DLD1 (cell line): Measurements from ENCODE around the gene ARMCX4.
"Not testable (repeated sequence)": the region's sequence is repeated elsewhere in the genome, so short reads cannot be mapped to it uniquely, and the experiment has no call there.

Source experiments
- in situ Hi-C: cut with HindIII; loops from 2 replicates; pipeline ENCODE4 v1.10.0; 2017; ENCODE audit warnings: low sequenced_read_pairs

Gene ARMCX4

DNA sequence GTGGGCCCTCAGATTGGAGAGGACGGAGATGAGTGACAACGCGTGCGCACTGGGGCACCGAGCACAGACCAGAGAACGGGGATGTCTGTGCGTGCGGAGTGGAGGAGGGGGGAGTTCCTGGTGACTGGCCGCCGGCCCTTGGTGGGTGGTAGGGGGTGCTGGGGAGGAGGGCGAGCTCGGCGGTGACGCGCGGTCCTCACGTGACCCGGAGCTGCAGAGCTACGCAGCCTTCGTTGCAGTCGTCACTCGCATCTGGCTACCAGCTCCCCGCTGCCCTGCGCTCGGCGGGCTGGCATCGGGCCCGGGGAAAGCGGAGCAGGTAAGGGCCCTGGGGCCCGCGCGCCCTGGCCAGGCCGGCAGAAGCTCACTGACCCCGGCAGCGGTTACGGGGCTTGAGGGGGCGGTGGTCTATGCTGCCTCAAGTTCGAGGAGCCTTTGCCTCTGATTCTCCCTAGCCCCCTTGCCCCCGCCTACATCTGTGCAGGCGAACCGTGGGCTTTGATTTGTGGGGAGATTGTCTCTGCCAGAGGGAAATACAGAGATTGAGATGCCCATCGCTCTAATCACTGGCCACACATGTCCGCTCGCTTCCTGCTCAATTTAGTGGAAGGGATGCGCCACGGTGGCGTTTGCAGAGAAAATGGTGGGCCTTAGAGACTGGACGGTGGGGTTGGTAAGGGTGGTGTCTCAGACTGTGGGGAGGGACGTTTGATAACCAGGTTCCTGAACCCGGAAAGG is at the start of gene ARMCX4:
Gene ARMCX4 (plus strand): TSS at position 245 of the 738 bp plus-strand sequence. CDS start 3,134 bp downstream, outside the sequence.
- in situ Hi-C loops: no loop called here

DNA sequence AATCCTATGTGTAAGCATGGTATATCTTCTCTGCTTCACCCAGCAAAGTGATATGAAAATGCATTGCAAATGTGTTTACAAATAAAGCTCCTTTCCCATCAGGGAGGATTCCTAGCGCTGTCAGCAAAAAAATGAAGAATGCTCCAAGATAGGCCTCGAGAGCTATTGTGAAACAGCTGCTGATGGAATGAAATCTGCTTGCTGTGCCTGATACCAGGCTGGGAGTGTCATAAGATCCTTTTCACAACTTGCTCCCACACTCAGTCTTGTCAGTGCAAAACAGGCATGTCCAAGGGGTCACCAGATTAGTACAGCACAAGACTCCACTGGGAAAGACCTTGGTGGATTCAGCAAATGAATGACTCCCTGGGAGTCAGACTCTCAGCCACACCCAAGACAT is 43.2 kb upstream of the ARMCX4 start:
- in situ Hi-C loops: no loop called here

DNA sequence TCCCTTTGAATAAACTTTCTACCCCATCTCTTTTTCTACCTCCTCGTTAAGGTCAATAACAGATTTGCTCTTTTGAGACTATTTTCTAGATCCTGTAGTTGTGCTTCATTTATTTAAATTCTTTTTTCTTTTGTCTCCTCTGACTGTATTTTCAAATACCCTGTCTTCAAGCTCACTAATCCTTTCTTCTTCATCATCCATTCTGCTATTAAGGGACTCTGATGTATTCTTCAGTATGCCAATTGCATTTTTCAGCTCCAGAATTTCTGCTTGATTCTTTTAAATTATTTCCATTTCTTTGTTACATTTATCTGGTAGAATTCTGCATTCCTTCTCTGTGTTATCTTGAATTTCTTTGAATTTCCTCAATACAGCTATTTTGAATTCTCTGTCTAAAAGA is 36.0 kb upstream of the ARMCX4 start:
- in situ Hi-C loops: no loop called here

DNA sequence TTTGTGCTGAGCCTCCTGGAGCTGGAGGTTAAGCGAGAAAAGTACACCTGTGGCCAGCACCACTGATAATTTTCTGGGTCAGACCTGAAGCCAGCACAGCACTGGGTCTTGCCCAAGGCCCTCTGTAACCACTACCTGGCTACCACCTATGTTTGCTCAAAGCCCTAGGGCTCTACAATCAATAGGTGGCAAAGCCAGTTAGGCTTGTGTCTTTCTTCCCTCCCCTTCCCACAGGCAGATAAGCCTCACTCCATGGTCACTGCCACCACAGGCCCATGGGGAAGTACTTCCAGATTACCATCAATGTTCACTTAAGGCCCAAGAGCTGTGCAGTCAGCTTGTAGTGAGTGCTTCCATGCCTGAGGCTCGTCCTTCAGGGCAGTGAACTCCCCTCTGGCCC is 35.2 kb upstream of the ARMCX4 start:
- in situ Hi-C loops: no loop called here

DNA sequence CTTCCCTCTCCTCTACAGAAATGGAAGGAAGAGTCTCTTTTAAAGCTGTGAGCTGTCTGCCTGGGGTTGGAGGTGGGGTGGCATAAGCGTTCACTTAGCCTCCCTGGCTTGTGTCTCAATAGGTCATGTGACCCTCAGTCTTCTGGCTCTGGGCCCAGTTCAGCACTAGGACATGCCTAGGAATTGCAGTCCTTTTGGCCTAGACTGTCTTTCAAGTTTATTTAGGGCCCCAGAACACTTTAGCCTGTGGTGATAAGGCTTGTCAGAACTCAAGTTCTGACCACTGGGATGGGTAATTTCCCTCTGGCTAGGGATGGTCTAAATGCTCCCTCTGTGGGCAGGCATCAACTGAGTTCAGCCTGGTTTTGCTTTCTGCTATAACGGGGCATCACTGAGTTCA is 34.3 kb upstream of the ARMCX4 start:
- in situ Hi-C loops: no loop called here

DNA sequence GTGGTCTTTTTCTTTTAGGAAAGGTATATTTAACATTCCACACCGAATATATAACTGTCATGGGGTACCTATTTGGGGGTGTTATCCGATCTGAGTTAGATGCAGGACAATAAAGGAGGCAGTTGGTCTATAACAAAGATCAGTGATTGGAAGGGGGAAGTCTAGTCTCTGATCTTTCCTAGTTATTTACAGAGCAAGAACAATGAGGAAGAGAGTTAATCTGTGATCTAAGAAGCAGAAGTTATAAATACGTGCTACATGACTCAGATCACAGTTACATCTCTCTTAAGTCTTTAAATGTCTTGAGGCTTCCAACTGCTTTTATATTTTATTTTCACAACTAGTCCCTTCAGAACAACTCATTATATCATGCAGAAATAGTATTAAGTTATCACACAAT is 33.2 kb upstream of the ARMCX4 start:
- in situ Hi-C loops: no loop called here

DNA sequence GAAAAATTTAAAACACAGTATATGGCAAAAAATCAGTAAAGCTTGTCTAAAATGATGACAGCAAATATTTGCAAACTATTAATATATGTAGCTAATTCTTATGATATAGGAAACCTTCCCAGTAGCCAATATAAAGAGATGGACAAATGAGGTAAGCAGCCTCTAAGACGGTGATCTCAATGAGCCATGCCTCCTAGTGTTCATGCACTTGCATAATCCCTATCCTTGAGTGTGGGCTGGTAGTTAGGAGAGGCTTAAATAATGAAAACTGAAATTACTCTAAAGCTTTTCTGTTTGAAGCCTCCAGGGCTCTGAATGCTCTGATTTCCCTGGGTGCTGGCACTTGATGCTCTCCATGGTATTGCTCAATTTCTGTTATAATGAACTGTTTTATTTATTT is 24.6 kb upstream of the ARMCX4 start:
- in situ Hi-C loops: no loop called here

DNA sequence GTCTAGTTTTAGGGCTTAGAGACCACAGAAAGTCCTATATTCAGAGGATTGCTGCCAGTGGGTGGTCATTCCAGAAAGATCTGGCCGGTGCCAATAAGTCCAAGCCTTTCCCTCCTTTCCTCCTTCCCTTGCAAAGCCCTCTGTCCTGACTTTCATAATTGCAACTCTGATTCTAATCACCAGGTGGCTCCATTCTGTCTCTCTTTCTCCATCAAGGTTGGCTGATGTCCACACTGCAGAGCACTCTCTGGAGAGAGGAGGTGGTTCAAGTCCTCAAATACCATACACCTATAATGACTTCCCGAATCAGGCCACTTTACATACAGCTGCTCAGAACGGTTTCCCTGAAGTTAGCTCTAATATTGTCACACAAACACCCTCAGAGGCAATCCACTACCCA is 22.4 kb upstream of the ARMCX4 start:
- in situ Hi-C loops: no loop called here

DNA sequence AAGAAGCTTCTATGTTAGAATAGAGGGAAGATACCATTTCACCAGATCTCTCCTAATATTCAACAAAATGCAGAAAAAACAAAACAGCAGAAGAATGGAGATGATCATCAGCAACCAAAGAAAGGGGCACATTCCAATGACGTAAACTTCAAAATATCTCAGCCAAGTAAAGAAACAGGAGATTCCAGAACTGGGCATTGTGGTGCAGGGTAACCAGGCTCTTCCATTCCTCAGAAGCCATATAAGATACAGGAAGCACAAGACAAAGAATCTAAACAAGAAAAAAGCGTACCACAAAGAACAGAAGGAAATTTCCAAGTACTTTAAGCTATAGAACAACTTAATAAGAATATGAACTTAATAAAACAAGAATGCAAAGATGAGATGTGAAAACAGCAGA is 6.9 kb upstream of the ARMCX4 start:
- in situ Hi-C loops: no loop called here

DNA sequence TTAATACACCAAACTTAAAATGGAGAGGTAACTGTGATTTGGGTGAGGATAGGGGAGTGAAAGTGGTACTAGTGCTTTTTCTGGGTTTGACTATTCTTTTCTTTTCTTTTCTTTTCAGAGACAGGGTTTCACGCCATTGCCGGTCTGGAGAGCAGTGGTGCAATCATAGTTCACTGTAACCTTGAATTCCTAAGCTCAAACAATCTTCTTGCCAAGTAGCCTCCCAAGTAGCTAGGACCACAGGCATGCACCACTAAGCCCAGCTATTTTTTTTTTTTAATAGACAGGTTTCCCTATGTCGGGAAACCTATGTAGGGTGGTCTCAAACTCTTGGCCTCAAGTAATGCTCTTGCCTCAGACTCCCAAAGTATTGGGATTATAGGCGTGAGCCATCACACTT is 3.0 kb upstream of the ARMCX4 start:
- in situ Hi-C loops: no loop called here

DNA sequence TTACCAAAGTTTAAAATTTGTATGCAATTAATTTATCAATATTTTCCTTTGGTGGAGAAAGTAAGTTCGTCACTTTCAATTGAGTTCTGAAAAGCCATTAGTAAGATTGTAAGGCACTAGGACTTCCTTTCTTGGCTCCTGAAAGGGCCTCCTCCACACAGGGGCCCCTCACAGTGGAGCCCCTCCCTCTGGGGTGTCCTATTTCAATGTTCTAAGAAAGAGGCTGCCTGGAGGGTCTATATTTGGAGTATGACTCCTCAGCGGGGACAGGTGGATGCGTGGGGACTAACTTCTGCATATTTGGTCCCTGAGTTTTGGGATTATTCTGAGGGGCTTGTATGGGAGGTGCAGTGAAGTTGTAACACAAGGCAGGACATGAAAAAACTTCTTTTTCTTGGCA is 1.6 kb upstream of the ARMCX4 start:
- in situ Hi-C loops: no loop called here

DNA sequence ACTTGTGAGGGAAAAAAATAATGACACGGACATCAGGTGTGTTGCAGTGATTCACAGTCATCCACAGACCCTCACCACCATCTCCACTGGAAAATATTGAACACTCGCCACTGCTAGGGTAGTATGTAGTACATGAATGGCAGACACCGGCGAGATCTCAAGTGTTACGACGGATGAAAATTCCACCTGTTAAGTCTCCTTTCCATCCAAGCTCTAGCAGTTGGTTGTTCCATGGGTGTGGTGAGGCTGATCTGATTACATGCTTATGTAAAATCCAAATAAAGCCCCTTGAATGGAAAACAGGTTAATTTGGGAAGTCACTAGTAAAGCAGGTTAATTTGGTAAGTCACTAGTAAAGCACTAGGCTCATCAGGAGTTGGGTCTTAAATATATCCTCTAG is 1.1 kb upstream of the ARMCX4 start:
- in situ Hi-C loops: no loop called here

DNA sequence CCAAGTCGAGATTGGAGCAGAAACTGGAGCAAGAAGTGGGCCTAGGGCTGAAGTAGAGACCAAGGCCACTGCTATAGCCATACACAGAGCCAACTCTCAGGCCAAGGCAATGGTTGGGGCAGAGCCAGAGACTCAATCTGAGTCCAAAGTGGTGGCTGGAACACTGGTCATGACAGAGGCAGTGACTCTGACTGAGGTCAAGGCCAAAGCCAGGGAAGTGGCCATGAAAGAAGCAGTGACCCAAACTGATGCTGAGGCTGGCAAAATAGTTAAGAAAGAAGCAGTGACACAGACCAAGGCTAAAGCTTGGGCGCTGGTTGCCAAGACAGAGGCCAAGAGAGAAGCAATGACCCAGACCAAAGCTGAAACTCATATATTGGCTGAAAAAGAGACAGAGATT is 3.5 kb downstream of the ARMCX4 start:
- in situ Hi-C loops: no loop called here

DNA sequence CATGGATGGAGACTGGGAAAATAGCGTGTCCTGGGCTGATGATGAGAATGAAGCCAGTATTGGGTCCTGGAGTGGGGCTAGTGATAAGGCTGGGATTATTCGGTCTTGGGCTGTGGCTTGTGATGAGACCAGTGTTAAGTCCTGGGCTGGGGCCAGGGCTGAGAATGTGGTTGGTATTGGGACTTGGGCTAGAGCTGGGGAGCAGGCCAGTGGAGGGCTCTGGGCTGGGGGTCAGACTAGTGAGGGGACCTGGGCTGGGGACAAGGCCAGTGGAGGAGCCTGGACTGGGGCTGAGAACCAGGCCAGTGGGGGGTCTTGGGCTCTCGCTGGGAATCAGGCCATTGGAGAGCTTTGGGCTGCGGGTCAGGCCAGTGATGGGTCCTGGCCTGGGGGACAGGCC is 6.7 kb downstream of the ARMCX4 start:
- in situ Hi-C loops: no loop called here

DNA sequence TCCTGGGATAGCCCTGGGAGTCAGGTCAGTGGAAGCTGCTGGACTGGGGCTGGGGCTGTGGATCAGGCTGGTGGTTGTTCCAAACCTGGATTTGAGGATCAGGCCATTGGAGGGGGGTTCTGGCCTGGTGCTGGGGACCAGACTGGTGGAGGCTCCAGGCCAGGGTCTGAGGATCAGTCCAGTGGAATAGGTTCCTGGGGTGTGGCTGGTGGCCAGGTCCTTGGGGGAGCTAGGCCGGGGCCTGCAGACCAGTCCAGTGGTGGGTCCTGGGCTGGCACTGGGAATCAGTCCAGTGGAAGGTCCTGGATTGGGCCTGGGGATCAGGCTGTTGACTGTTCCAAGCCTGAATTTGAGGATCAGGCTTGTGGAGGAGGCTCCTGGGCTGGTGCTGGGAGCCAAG is 8.0 kb downstream of the ARMCX4 start:
- in situ Hi-C loops: no loop called here

DNA sequence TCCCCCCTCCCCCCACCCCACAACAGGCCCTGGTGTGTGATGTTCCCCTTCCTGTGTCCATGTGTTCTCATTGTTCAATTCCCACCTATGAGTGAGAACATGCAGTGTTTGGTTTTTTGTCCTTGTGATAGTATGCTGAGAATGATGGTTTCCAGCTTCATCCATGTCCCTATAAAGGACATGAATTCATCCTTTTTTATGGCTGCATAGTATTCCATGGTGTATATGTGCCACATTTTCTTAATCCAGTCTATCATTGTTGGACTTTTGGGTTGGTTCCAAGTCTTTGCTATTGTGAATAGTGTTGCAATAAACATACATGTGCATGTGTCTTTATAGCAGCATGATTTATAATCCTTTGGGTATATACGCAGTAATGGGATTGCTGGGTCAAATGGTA is 17.7 kb downstream of the ARMCX4 start:
- in situ Hi-C loops: not testable (repeated sequence)

DNA sequence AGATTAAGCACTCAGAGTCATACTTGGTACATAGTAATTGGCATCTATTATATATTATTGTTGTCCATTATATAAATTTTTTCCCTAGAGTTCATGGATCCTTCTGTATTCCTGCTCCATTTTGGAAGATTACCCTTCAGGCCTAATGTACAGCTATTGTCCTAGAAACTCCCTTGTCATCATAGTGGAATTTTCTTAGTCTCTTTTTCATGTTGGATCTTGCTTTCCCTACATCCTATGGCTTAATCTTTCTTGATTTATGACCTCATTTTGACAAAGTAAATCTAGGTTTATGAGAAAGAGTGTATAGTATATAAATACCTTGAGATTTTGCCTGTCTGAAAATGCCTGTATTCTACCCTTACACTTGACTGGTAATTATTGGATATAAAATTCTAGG is 22.1 kb downstream of the ARMCX4 start:
- in situ Hi-C loops: no loop called here

DNA sequence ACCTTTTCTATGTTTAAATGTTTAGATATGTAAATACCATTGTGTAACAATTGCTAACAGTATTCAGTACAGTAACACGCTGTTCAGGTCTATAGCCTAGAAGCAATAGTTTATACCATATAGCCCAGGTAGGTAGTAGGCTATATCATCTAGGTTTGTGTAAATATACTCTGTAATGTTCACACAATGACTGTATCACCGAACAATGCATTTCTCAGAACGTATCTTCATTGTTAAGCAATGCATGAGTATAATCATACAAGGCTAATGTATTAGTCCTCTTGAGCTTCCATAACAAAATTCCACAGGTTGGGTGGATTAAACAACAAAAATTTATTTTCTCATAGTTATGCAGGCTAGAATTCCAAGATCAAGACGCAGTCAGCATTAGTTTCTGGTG is 22.7 kb downstream of the ARMCX4 start:
- in situ Hi-C loops: no loop called here

DNA sequence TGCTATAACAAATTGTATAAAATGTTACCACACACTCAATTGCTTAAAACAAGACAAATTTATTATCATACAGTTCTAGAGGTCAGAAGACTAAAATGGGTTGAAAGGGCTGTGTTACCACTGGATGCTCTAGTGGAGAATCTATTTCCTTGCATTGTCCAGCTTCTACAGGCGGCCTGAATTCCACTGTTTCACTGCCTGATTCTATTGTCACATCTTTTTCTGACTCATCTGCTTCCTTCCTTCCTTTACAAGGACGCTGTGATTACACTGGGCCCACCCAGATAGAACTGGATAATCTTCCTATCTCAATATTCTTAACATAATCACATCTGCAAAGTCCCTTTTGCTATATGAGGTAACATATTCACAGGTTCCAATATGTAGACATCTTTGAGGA is 45.7 kb downstream of the ARMCX4 start:
- in situ Hi-C loops: no loop called here
